GM12891 (cell line): ENCODE results near the gene PLIN4.

Source experiments
- DNase-seq: peaks from one replicate; pipeline ENCODE4 v3.0.0; 2011; ENCODE audit warnings: low spot score; ENCODE audit not compliant: insufficient read length
- FAIRE-seq: peaks from 2 replicates; lab custom pipeline; 2011; peaks lifted over from hg19 to GRCh38; lab: Jason Lieb, UNC
- PAX5 ChIP-seq: IDR thresholded peaks from 2 replicates; pipeline ENCODE4 v1.6.1; 2011; ENCODE audit warnings: low read length, moderate library complexity, mild to moderate bottlenecking; ENCODE audit not compliant: insufficient read depth, severe bottlenecking
- POLR2A ChIP-seq: IDR thresholded peaks from 2 replicates; pipeline ENCODE4 v1.6.1; 2011; ENCODE audit warnings: low read depth, low read length, control low read depth
- POLR2AphosphoS5 ChIP-seq: IDR thresholded peaks from 2 replicates; pipeline ENCODE4 v1.6.1; 2011; ENCODE audit warnings: low read depth, low read length, control low read depth
- POU2F2 ChIP-seq: IDR thresholded peaks from 2 replicates; pipeline ENCODE4 v1.6.1; 2011; ENCODE audit warnings: low read depth, mild to moderate bottlenecking, control low read depth, low read length, moderate library complexity
- SPI1 ChIP-seq: IDR thresholded peaks from 2 replicates; pipeline ENCODE4 v1.6.1; 2011; ENCODE audit warnings: low read depth, low read length, control low read depth
- TAF1 ChIP-seq: IDR thresholded peaks from 2 replicates; pipeline ENCODE4 v1.6.1; 2011; ENCODE audit warnings: low read depth, low read length, control low read depth

The PLIN4 gene

GRCh38 chr19:4464815-4465581 is 53.3 kb downstream of the PLIN4 start:
- FAIRE-seq = no peak
- DNase-seq = no peak
- TF ChIP-seq POLR2AphosphoS5 = no peak
- TF ChIP-seq SPI1 = no peak
- TF ChIP-seq PAX5 = no peak
- TF ChIP-seq TAF1 = no peak
- TF ChIP-seq POLR2A = no peak
- no peak for TF ChIP-seq POU2F2

- peak; percentile 49; the same call in 1 of the 2 replicates for TF ChIP-seq POU2F2
- TF ChIP-seq POLR2A = peak; percentile 58
- no peak for TF ChIP-seq PAX5
- no peak for TF ChIP-seq SPI1
- TF ChIP-seq POLR2AphosphoS5 = 0 out of 2 replicates have a peak, but pooled peaks have one; percentile 19
- no peak for TF ChIP-seq TAF1
- FAIRE-seq = peak; percentile 99
- DNase-seq = peak; percentile 98
Measured at GRCh38 chr19:4457654-4458395, 60.5 kb downstream of the PLIN4 start, which contains the start of gene UBXN6. TSS of gene UBXN6 (minus strand) at chr19:4457794. CDS start at chr19:4457697, 97 bp downstream.

GRCh38 chr19:4456843-4457653 is 61.2 kb downstream of the PLIN4 start:
- FAIRE-seq (no peak), DNase-seq (peak; percentile 75)
- TF ChIP-seq POLR2AphosphoS5 (no peak), TAF1 (no peak), POU2F2 (no peak), PAX5 (no peak)

GRCh38 chr19:4456476-4456842 is 61.8 kb downstream of the PLIN4 start:
- no peak for TF ChIP-seq POLR2A
- TF ChIP-seq PAX5 = no peak
- no peak for TF ChIP-seq POU2F2
- TF ChIP-seq TAF1 = no peak
- TF ChIP-seq POLR2AphosphoS5 = no peak
- no peak for TF ChIP-seq SPI1
- FAIRE-seq = no peak
- DNase-seq = peak; percentile 39

- TF ChIP-seq POLR2A (no peak), PAX5 (no peak), SPI1 (no peak), TAF1 (no peak), POLR2AphosphoS5 (no peak), POU2F2 (no peak)
- peak; percentile 7 for DNase-seq
Measured at GRCh38 chr19:4455719-4456475, 62.4 kb downstream of the PLIN4 start.

GRCh38 chr19:4454747-4455718 is 63.3 kb downstream of the PLIN4 start:
- TF ChIP-seq SPI1 = no peak
- TF ChIP-seq POLR2AphosphoS5 = no peak
- no peak for FAIRE-seq
- DNase-seq = no peak

More at GRCh38 chr19:4455719-4456475, 62.4 kb downstream of the PLIN4 start:
- FAIRE-seq = peak; percentile 5

- TF ChIP-seq POLR2AphosphoS5 (no peak), POLR2A (no peak), PAX5 (no peak), POU2F2 (no peak), SPI1 (no peak), TAF1 (no peak)
- DNase-seq (peak; percentile 5), FAIRE-seq (no peak)
Measured at GRCh38 chr19:4453232-4454179, 64.8 kb downstream of the PLIN4 start.
